IMR-90 (cell line): Measurements from ENCODE around the gene TMPRSS3. TPM values are rescaled to one million over a fixed set of nuclear protein-coding genes. Genes with fewer than 3 reads are reported as not detected.

Experiments used
- ATAC-seq: fragments of 200-7000 bp; cut with Tn5 transposase; 2 replicates; pipeline ENCODE4 v1.9.1; 2020; ENCODE audit warnings: low read depth, mild to moderate bottlenecking, moderate library complexity
- BruUV-seq: library from RNA; stranded (reverse); fragments of 400-500 nt; replicated peaks from 2 replicates; lab custom pipeline; 2021; lab: Mats Ljungman, UMichigan
- CTCF ChIA-PET: fragments of 300-600 bp; formaldehyde crosslinking; extraction: SDS; loops from one replicate; lab custom pipeline; 2021; ENCODE audit warnings: antibody characterized with exemption; lab: Yijun Ruan, JAX
- POLR2A ChIA-PET: fragments of 300-600 bp; sonication (Branson Sonifier 250); formaldehyde crosslinking; loops from one replicate; lab custom pipeline; 2022; ENCODE audit warnings: antibody characterized with exemption; ENCODE audit not compliant: unreplicated experiment; lab: Charles Lee
- DNase-seq: peaks from one replicate; pipeline ENCODE4 v3.0.0; 2013
- H2AFZ ChIP-seq: replicated peaks from 2 replicates; pipeline ENCODE3; 2013; ENCODE audit warnings: low read length, mild to moderate bottlenecking; ENCODE audit not compliant: poor library complexity
- H2AK5ac ChIP-seq: 2 replicates; pipeline ENCODE4 v1.6.1; 2013; ENCODE audit warnings: low read depth, low read length, inconsistent platforms
- H2AK9ac ChIP-seq: replicated peaks from 2 replicates; pipeline ENCODE3; 2013; ENCODE audit warnings: mild to moderate bottlenecking, low read depth, low read length, moderate library complexity; ENCODE audit not compliant: poor library complexity
- H2BK120ac ChIP-seq: 2 replicates; pipeline ENCODE4 v1.6.1; 2013; ENCODE audit warnings: low read depth, low read length, inconsistent platforms
- H2BK15ac ChIP-seq: 3 replicates; pipeline ENCODE4 v1.6.1; 2013; ENCODE audit warnings: low read depth, low read length, inconsistent platforms
- H2BK20ac ChIP-seq: 2 replicates; pipeline ENCODE4 v1.6.1; 2013; ENCODE audit warnings: low read depth, mild to moderate bottlenecking, inconsistent platforms, low read length, moderate library complexity
- H2BK5ac ChIP-seq: 2 replicates; pipeline ENCODE4 v1.6.1; 2013; ENCODE audit warnings: mild to moderate bottlenecking, low read depth, low read length, inconsistent platforms; ENCODE audit not compliant: poor library complexity, severe bottlenecking
- H3K14ac ChIP-seq: replicated peaks from 2 replicates; pipeline ENCODE4 v1.6.1; 2013; ENCODE audit warnings: low read depth, low read length, inconsistent platforms
- H3K18ac ChIP-seq: 2 replicates; pipeline ENCODE4 v1.6.1; 2013; ENCODE audit warnings: low read depth, low read length, control low read depth
- H3K23ac ChIP-seq: 2 replicates; pipeline ENCODE4 v1.6.1; 2013; ENCODE audit warnings: low read depth, low read length, inconsistent platforms
- H3K27ac ChIP-seq: 2 replicates; pipeline ENCODE4 v1.5.1; 2013; ENCODE audit warnings: mild to moderate bottlenecking, control low read depth, low read length; ENCODE audit not compliant: insufficient read depth
- H3K27me3 ChIP-seq: 2 replicates; pipeline ENCODE4 v1.6.1; 2013; ENCODE audit warnings: low read length; ENCODE audit not compliant: control insufficient read depth, insufficient read depth
- H3K36me3 ChIP-seq: 2 replicates; pipeline ENCODE4 v1.6.1; 2013; ENCODE audit warnings: low read length, mixed read lengths; ENCODE audit not compliant: control insufficient read depth, insufficient read depth
- H3K4ac ChIP-seq: 2 replicates; pipeline ENCODE4 v1.6.1; 2013; ENCODE audit warnings: low read depth, low read length, inconsistent platforms
- H3K4me1 ChIP-seq: 2 replicates; pipeline ENCODE4 v1.6.1; 2013; ENCODE audit warnings: low read length, mixed read lengths; ENCODE audit not compliant: control insufficient read depth, insufficient read depth
- H3K4me2 ChIP-seq: 2 replicates; pipeline ENCODE4 v1.6.1; 2013; ENCODE audit warnings: low read depth, mild to moderate bottlenecking, control low read depth, low read length, moderate library complexity
- H3K4me3 ChIP-seq: 2 replicates; pipeline ENCODE4 v1.5.1; 2013; ENCODE audit warnings: low read depth, mild to moderate bottlenecking, control low read depth, low read length, moderate library complexity; ENCODE audit not compliant: insufficient read depth
- H3K56ac ChIP-seq: 2 replicates; pipeline ENCODE4 v1.6.1; 2013; ENCODE audit warnings: low read length, inconsistent platforms; ENCODE audit not compliant: insufficient read depth; ENCODE audit errors: extremely low read depth
- H3K79me1 ChIP-seq, 2 experiments: 2 replicates each; pipeline ENCODE4 v1.6.1; 2013; ENCODE audit warnings: low read length in 2 of 2, inconsistent platforms in 1 of 2, low read depth in 1 of 2
- H3K9ac ChIP-seq: 2 replicates; pipeline ENCODE4 v1.6.1; 2013; ENCODE audit warnings: low read depth, low read length, control low read depth
- H3K9me1 ChIP-seq: 2 replicates; pipeline ENCODE4 v1.6.1; 2013; ENCODE audit warnings: low read length, inconsistent platforms; ENCODE audit not compliant: insufficient read depth
- H3K9me3 ChIP-seq: 2 replicates; pipeline ENCODE4 v1.6.1; 2013; ENCODE audit warnings: low read length; ENCODE audit not compliant: control insufficient read depth, insufficient read depth
- H4K20me1 ChIP-seq: 2 replicates; pipeline ENCODE4 v1.6.1; 2013; ENCODE audit warnings: low read length, inconsistent platforms; ENCODE audit not compliant: insufficient read depth
- H4K5ac ChIP-seq: 2 replicates; pipeline ENCODE4 v1.6.1; 2013; ENCODE audit warnings: mild to moderate bottlenecking, low read depth, low read length, control low read depth
- H4K8ac ChIP-seq, 2 experiments: 2 replicates each; pipeline ENCODE4 v1.6.1; 2013; ENCODE audit warnings: low read depth in 2 of 2, low read length in 2 of 2, control low read depth in 1 of 2, inconsistent platforms in 1 of 2
- H4K91ac ChIP-seq: 2 replicates; pipeline ENCODE4 v1.6.1; 2013; ENCODE audit warnings: low read depth, low read length, inconsistent platforms; ENCODE audit not compliant: insufficient read depth
- BHLHE40 ChIP-seq: fragments of 150-350 bp; IDR thresholded peaks from 2 replicates; pipeline ENCODE4 v1.6.1; 2016; ENCODE audit warnings: mild to moderate bottlenecking, low read depth, low read length
- CEBPB ChIP-seq: IDR thresholded peaks from 2 replicates; pipeline ENCODE4 v1.6.1; 2012; ENCODE audit warnings: low read depth, low read length, improper control_type of control experiment
- CTCF ChIP-seq: conservative IDR thresholded peaks from 2 replicates; pipeline ENCODE4 v1.5.1; 2012; ENCODE audit warnings: mild to moderate bottlenecking, low read depth, low read length, improper control_type of control experiment
- ELK1 ChIP-seq: fragments of 150-350 bp; IDR thresholded peaks from 2 replicates; pipeline ENCODE4 v1.6.1; 2016; ENCODE audit warnings: low read depth, mild to moderate bottlenecking, low read length, moderate library complexity, borderline replicate concordance
- FOS ChIP-seq: fragments of 150-350 bp; IDR thresholded peaks from 2 replicates; pipeline ENCODE4 v1.6.1; 2016; ENCODE audit warnings: low read depth, low read length
- MAZ ChIP-seq: IDR thresholded peaks from 2 replicates; pipeline ENCODE4 v1.6.1; 2012; ENCODE audit warnings: low read depth, mild to moderate bottlenecking, low read length, improper control_type of control experiment, moderate library complexity, borderline replicate concordance
- MXI1 ChIP-seq: IDR thresholded peaks from 2 replicates; pipeline ENCODE4 v1.6.1; 2012; ENCODE audit warnings: low read depth, mild to moderate bottlenecking, low read length, moderate library complexity, borderline replicate concordance
- RAD21 ChIP-seq: IDR thresholded peaks from 2 replicates; pipeline ENCODE4 v1.6.1; 2012; ENCODE audit warnings: low read length, improper control_type of control experiment
- RCOR1 ChIP-seq: IDR thresholded peaks from 2 replicates; pipeline ENCODE4 v1.6.1; 2012; ENCODE audit warnings: mild to moderate bottlenecking, low read length, improper control_type of control experiment; ENCODE audit not compliant: insufficient replicate concordance
- SMC3 ChIP-seq: fragments of 150-350 bp; IDR thresholded peaks from 2 replicates; pipeline ENCODE4 v1.6.1; 2016; ENCODE audit warnings: low read depth, mild to moderate bottlenecking, antibody characterized with exemption, low read length, moderate library complexity
- USF2 ChIP-seq: fragments of 150-350 bp; IDR thresholded peaks from 2 replicates; pipeline ENCODE4 v1.6.1; 2017; ENCODE audit warnings: mild to moderate bottlenecking, antibody characterized with exemption, low read length, low read depth
- whole genome bisulfite sequencing, 2 experiments: methylation state at CpG; one replicate each; pipeline versions ENCODE4 v1.1.5 to v1.1.7; 2013; ENCODE audit warnings: missing lambda C conversion rate in 2 of 2; ENCODE audit not compliant: insufficient read length in 1 of 2; ENCODE audit errors: extremely low coverage in 2 of 2; 5-methylcytosine and 5-hydroxymethylcytosine counted together
- dilution Hi-C: fragments of 300-500 bp; cut with HindIII; formaldehyde crosslinking; loops from one replicate; pipeline ENCODE4 v1.14.3; 2018; ENCODE audit warnings: low sequenced_read_pairs; ENCODE audit not compliant: unreplicated experiment
- in situ Hi-C: fragments of 300-500 bp; cut with MboI; formaldehyde crosslinking; loops from 3 replicates; pipeline ENCODE4 v1.14.3; 2019; ENCODE audit warnings: low sequenced_read_pairs, inconsistent platforms, mixed read lengths
- intact Hi-C: fragments of 100-400 bp; cut with micrococcal nuclease; formaldehyde crosslinking; loops from 2 replicates; pipeline ENCODE4 v1.10.0; 2022
- polyA plus RNA-seq, 3 experiments: library from polyadenylated mRNA; depleted of rRNA; stranded (reverse); fragments of >200 nt; gene quantifications; 2 replicates each; pipeline ENCODE4 v1.2.3, GENCODE V29; 2012; ENCODE audit warnings: low replicate concordance in 1 of 3
- total RNA-seq: library from RNA; depleted of rRNA; stranded (reverse); fragments of >200 nt; gene quantifications from 2 replicates; pipeline ENCODE4 v1.2.3, GENCODE V29; 2012

TMPRSS3 gene
- total and polyA plus RNA-seq, 2 of the 4 experiments (the other 2 are of a cell fraction) = not detected

GRCh38 chr21:42388740-42389448, 7.0 kb downstream of the TMPRSS3 start:
- no peak overlapping the region for H3K23ac ChIP-seq
- no peaks in the 10 kb centered on the region for H3K36me3 ChIP-seq
- H3K79me1 ChIP-seq = no peaks in the 10 kb centered on the region
- BruUV-seq = no TSS peak
- no peak overlapping the region for H4K5ac ChIP-seq
- H3K27me3 ChIP-seq = peaks cover 35% of the 10 kb centered on the region
- H3K27ac ChIP-seq = no peak overlapping the region
- no peak overlapping the region for H2AK5ac ChIP-seq
- intact Hi-C loops (no loop called here), dilution Hi-C loops (no loop called here), in situ Hi-C loops (no loop called here)
- no peak overlapping the region for H3K9ac ChIP-seq
- H2AK9ac ChIP-seq = no peak overlapping the region
- H3K18ac ChIP-seq = no peak overlapping the region
- no peak overlapping the region for H3K4me3 ChIP-seq
- ATAC-seq (no peak), DNase-seq (no peak)
- H3K4ac ChIP-seq = no peak overlapping the region
- no peak overlapping the region for H3K14ac ChIP-seq
- no peaks in the 10 kb centered on the region for H4K20me1 ChIP-seq
- no CpG with 5 or more reads among the region's 20 CpGs for WGBS, 2 experiments
- H2BK120ac ChIP-seq = no peak overlapping the region
- ChIA-PET POLR2A (no interaction called here), CTCF (interaction anchor here (0.5 kb wide), 1 partner anchor 11 kb away, joined by 4 read pairs; no protein-coding TSS in a partner anchor)
- no peaks in the 10 kb centered on the region for H3K4me1 ChIP-seq
- no peak overlapping the region for H4K8ac ChIP-seq
- H2BK20ac ChIP-seq = no peak overlapping the region
- H4K91ac ChIP-seq = no peak overlapping the region
- TF ChIP-seq MXI1 = no peak
- TF ChIP-seq USF2 = no peak
- no peak for TF ChIP-seq FOS
- no peak for TF ChIP-seq RCOR1
- no peak for TF ChIP-seq RAD21
- TF ChIP-seq SMC3 = no peak
- no peak for TF ChIP-seq BHLHE40
- no peak for TF ChIP-seq ELK1
- TF ChIP-seq MAZ = no peak
- no peak for TF ChIP-seq CEBPB
- no peak for TF ChIP-seq CTCF
- H3K9me3 ChIP-seq = no peaks in the 10 kb centered on the region
- H3K9me1 ChIP-seq = no peaks in the 10 kb centered on the region
- no peak overlapping the region for H2BK5ac ChIP-seq
- no peak overlapping the region for H3K4me2 ChIP-seq
- H2AFZ ChIP-seq = no peak overlapping the region
- H2BK15ac ChIP-seq = no peak overlapping the region
- no peak overlapping the region for H3K56ac ChIP-seq
